ENCODE data around the gene DAG1.
A peak's percentile ranks its signal among the peaks of the same experiment; 100 is the strongest.

DAG1 gene

GRCh38 chr3:49469936-49470713 lies at the start of gene DAG1:
TSS of gene DAG1 (plus strand) at chr3:49470267. CDS start at chr3:49510535, 40,268 bp downstream.
- peak; percentile 90 for DNase-seq (ENCODE audit: low read depth)

GRCh38 chr3:49421890-49422378 lies 48.1 kb upstream of the DAG1 start:
- no peak for DNase-seq (ENCODE audit: low read depth)

- DNase-seq (ENCODE audit: low read depth) = no peak
Measured at GRCh38 chr3:49422379-49423248, 47.5 kb upstream of the DAG1 start, which contains the start of gene AMT. TSS of gene AMT (minus strand) at chr3:49422473. CDS start at chr3:49422450, 23 bp downstream.

- DNase-seq (ENCODE audit: low read depth) = no peak
Measured at GRCh38 chr3:49424816-49425215, 45.3 kb upstream of the DAG1 start.

GRCh38 chr3:49427586-49427985 lies 42.5 kb upstream of the DAG1 start:
- DNase-seq (ENCODE audit: low read depth) = no peak

- no peak for DNase-seq (ENCODE audit: low read depth)
Measured at GRCh38 chr3:49428752-49429080, 41.4 kb upstream of the DAG1 start.

- no peak for DNase-seq (ENCODE audit: low read depth)
Measured at GRCh38 chr3:49434731-49435130, 35.3 kb upstream of the DAG1 start.

GRCh38 chr3:49445391-49445790 lies 24.7 kb upstream of the DAG1 start:
- no peak for DNase-seq (ENCODE audit: low read depth)

GRCh38 chr3:49453621-49454020 lies 16.4 kb upstream of the DAG1 start:
- DNase-seq (ENCODE audit: low read depth) = no peak

GRCh38 chr3:49454458-49454857 lies 15.6 kb upstream of the DAG1 start:
- no peak for DNase-seq (ENCODE audit: low read depth)

GRCh38 chr3:49454898-49455681 lies 15.0 kb upstream of the DAG1 start:
- DNase-seq (ENCODE audit: low read depth) = no peak

GRCh38 chr3:49456466-49456865 lies 13.6 kb upstream of the DAG1 start:
- no peak for DNase-seq (ENCODE audit: low read depth)

GRCh38 chr3:49460188-49460890 lies 9.7 kb upstream of the DAG1 start:
- no peak for DNase-seq (ENCODE audit: low read depth)

GRCh38 chr3:49460956-49461355 lies 9.1 kb upstream of the DAG1 start:
- DNase-seq (ENCODE audit: low read depth) = no peak

GRCh38 chr3:49461443-49462171 lies 8.5 kb upstream of the DAG1 start:
- DNase-seq (ENCODE audit: low read depth) = no peak

GRCh38 chr3:49462222-49462621 lies 7.8 kb upstream of the DAG1 start:
- DNase-seq (ENCODE audit: low read depth) = no peak

- DNase-seq (ENCODE audit: low read depth) = no peak
Measured at GRCh38 chr3:49465270-49466034, 4.6 kb upstream of the DAG1 start.

- no peak for DNase-seq (ENCODE audit: low read depth)
Measured at GRCh38 chr3:49466085-49466484, 4.0 kb upstream of the DAG1 start.

GRCh38 chr3:49469037-49469935 lies 781 bp upstream of the DAG1 start:
- DNase-seq (ENCODE audit: low read depth) = no peak

All from activated gamma-delta T cell treated with anti-CD3 and anti-CD28 coated beads, Interleukin-2, amount 50 U/mL, for 16 hours (primary cell).